Measurements from ENCODE around the gene SVOP. TPM values are rescaled to one million over a fixed set of nuclear protein-coding genes. Genes with fewer than 3 reads are reported as not detected.
A peak's percentile ranks its signal among the peaks of the same experiment; 100 is the strongest.

Gene SVOP
- total RNA-seq, 1 donor from 2014 or later: not detected

- H3K4me3 ChIP-seq: no peak overlapping the region
- no peaks in the 10 kb centered on the region for H3K9me3 ChIP-seq
- no peaks in the 10 kb centered on the region for H3K4me1 ChIP-seq
- DNase-seq (no peak), ATAC-seq (peak; percentile 31)
- intact Hi-C loops (cut with DNase I): no loop called here
- H3K36me3 ChIP-seq: no peaks in the 10 kb centered on the region
- H3K27me3 ChIP-seq: no peaks in the 10 kb centered on the region
- peak; percentile 34 for TF ChIP-seq CTCF (IDR thresholded peaks at IDR 0.05)
- H3K27ac ChIP-seq: no peak overlapping the region
Observed at GRCh38 chr12:108967869-108968540, 52.9 kb downstream of the SVOP start.

- H3K27me3 ChIP-seq: no peaks in the 10 kb centered on the region
- ATAC-seq (no peak), DNase-seq (no peak)
- no peak overlapping the region for H3K4me3 ChIP-seq
- H3K36me3 ChIP-seq: no peaks in the 10 kb centered on the region
- H3K9me3 ChIP-seq: no peaks in the 10 kb centered on the region
- no peak for TF ChIP-seq CTCF (IDR thresholded peaks at IDR 0.05)
- no peaks in the 10 kb centered on the region for H3K4me1 ChIP-seq
- no peak overlapping the region for H3K27ac ChIP-seq
- intact Hi-C loops (cut with DNase I): no loop called here
Observed at GRCh38 chr12:108966378-108967151, 54.3 kb downstream of the SVOP start.

GRCh38 chr12:108965886-108966285, 55.0 kb downstream of the SVOP start:
- Histone ChIP-seq H3K9me3 (no peaks in the 10 kb centered on the region), H3K27ac (no peak overlapping the region), H3K27me3 (no peaks in the 10 kb centered on the region), H3K36me3 (no peaks in the 10 kb centered on the region), H3K4me1 (no peaks in the 10 kb centered on the region), H3K4me3 (no peak overlapping the region)
- intact Hi-C loops (cut with DNase I): no loop called here
- TF ChIP-seq CTCF (IDR thresholded peaks at IDR 0.05): no peak
- ATAC-seq (no peak), DNase-seq (no peak)

GRCh38 chr12:108964371-108965352, 56.2 kb downstream of the SVOP start:
- H3K36me3 ChIP-seq: no peaks in the 10 kb centered on the region
- no peaks in the 10 kb centered on the region for H3K4me1 ChIP-seq
- intact Hi-C loops (cut with DNase I): no loop called here
- H3K4me3 ChIP-seq: no peak overlapping the region
- ATAC-seq: no peak
- no peak for TF ChIP-seq CTCF (IDR thresholded peaks at IDR 0.05)
- no peak overlapping the region for H3K27ac ChIP-seq
- no peaks in the 10 kb centered on the region for H3K9me3 ChIP-seq
- DNase-seq: no peak
- H3K27me3 ChIP-seq: no peaks in the 10 kb centered on the region

GRCh38 chr12:108962256-108962655, 58.6 kb downstream of the SVOP start:
- Histone ChIP-seq H3K4me1 (no peaks in the 10 kb centered on the region), H3K27me3 (no peaks in the 10 kb centered on the region), H3K27ac (no peak overlapping the region), H3K4me3 (no peak overlapping the region), H3K36me3 (no peaks in the 10 kb centered on the region), H3K9me3 (no peaks in the 10 kb centered on the region)
- DNase-seq (no peak), ATAC-seq (no peak)
- TF ChIP-seq CTCF (IDR thresholded peaks at IDR 0.05): no peak
- intact Hi-C loops (cut with DNase I): no loop called here

All from upper lobe of right lung (tissue), 1 donor.